Measurements from ENCODE around the gene STARD8.

Gene STARD8

GRCh38 chrX:68748030-68748429 lies 100.6 kb downstream of the STARD8 start:
- TF ChIP-seq BACH2 (CRISPR knock-in tag; IDR thresholded peaks at IDR 0.05; ENCODE audit: borderline replicate concordance) (no peak), ZC3H10 (CRISPR knock-in tag; IDR thresholded peaks at IDR 0.05) (no peak), TSHZ2 (CRISPR knock-in tag; IDR thresholded peaks at IDR 0.05) (no peak), PPARA (CRISPR knock-in tag; IDR thresholded peaks at IDR 0.05; ENCODE audit: borderline replicate concordance) (no peak), ZNF70 (CRISPR knock-in tag; IDR thresholded peaks at IDR 0.05) (no peak), CSRNP3 (CRISPR knock-in tag; IDR thresholded peaks at IDR 0.05) (no peak), RARB (CRISPR knock-in tag; IDR thresholded peaks at IDR 0.05) (no peak)
- ATAC-seq: no peak

GRCh38 chrX:68749426-68749825 lies 102.0 kb downstream of the STARD8 start:
- no peak for ATAC-seq
- no peak for TF ChIP-seq ISL1 (CRISPR knock-in tag; IDR thresholded peaks at IDR 0.05)
- TF ChIP-seq BACH2 (CRISPR knock-in tag; IDR thresholded peaks at IDR 0.05; ENCODE audit: borderline replicate concordance): no peak
- TF ChIP-seq CSRNP3 (CRISPR knock-in tag; IDR thresholded peaks at IDR 0.05): no peak
- no peak for TF ChIP-seq SNAI2 (CRISPR knock-in tag; IDR thresholded peaks at IDR 0.05)
- TF ChIP-seq ZNF70 (CRISPR knock-in tag; IDR thresholded peaks at IDR 0.05): no peak
- TF ChIP-seq PPARA (CRISPR knock-in tag; IDR thresholded peaks at IDR 0.05; ENCODE audit: borderline replicate concordance): no peak
- no peak for TF ChIP-seq GLIS3 (CRISPR knock-in tag; IDR thresholded peaks at IDR 0.05)
- no peak for TF ChIP-seq RARB (CRISPR knock-in tag; IDR thresholded peaks at IDR 0.05)
- no peak for TF ChIP-seq ZC3H10 (CRISPR knock-in tag; IDR thresholded peaks at IDR 0.05)
- TF ChIP-seq TOX (CRISPR knock-in tag; IDR thresholded peaks at IDR 0.05; ENCODE audit: borderline replicate concordance): no peak
- no peak for TF ChIP-seq ARNTL (CRISPR knock-in tag; IDR thresholded peaks at IDR 0.05; ENCODE audit: borderline replicate concordance, low read depth)
- TF ChIP-seq ZNF565 (CRISPR knock-in tag; conservative IDR thresholded peaks at IDR 0.05; ENCODE audit: low read depth): no peak
- TF ChIP-seq CREB5 (CRISPR knock-in tag; IDR thresholded peaks at IDR 0.05; ENCODE audit: low read depth): no peak

- ATAC-seq: no peak
- TF ChIP-seq CSDC2 (CRISPR knock-in tag; IDR thresholded peaks at IDR 0.05) (no peak), ZC3H10 (CRISPR knock-in tag; IDR thresholded peaks at IDR 0.05) (no peak), SNAI2 (CRISPR knock-in tag; IDR thresholded peaks at IDR 0.05) (no peak), BACH2 (CRISPR knock-in tag; IDR thresholded peaks at IDR 0.05; ENCODE audit: borderline replicate concordance) (no peak), PPARA (CRISPR knock-in tag; IDR thresholded peaks at IDR 0.05; ENCODE audit: borderline replicate concordance) (no peak), OSR1 (CRISPR knock-in tag; IDR thresholded peaks at IDR 0.05) (no peak), GLIS3 (CRISPR knock-in tag; IDR thresholded peaks at IDR 0.05) (no peak), CSRNP3 (CRISPR knock-in tag; IDR thresholded peaks at IDR 0.05) (no peak), CREB5 (CRISPR knock-in tag; IDR thresholded peaks at IDR 0.05; ENCODE audit: low read depth) (no peak), ZFP3 (CRISPR knock-in tag; IDR thresholded peaks at IDR 0.05) (no peak), ISL1 (CRISPR knock-in tag; IDR thresholded peaks at IDR 0.05) (no peak), ZNF70 (CRISPR knock-in tag; IDR thresholded peaks at IDR 0.05) (no peak), TOX (CRISPR knock-in tag; IDR thresholded peaks at IDR 0.05; ENCODE audit: borderline replicate concordance) (no peak), PATZ1 (CRISPR knock-in tag; IDR thresholded peaks at IDR 0.05; ENCODE audit: borderline replicate concordance) (no peak), ZNF565 (CRISPR knock-in tag; conservative IDR thresholded peaks at IDR 0.05; ENCODE audit: low read depth) (no peak), POU6F1 (CRISPR knock-in tag; IDR thresholded peaks at IDR 0.05; ENCODE audit: borderline replicate concordance, low read depth) (no peak), ZFP30 (CRISPR knock-in tag; IDR thresholded peaks at IDR 0.05) (no peak), ZNF8 (CRISPR knock-in tag; IDR thresholded peaks at IDR 0.05) (no peak)
These were observed 102.8 kb downstream of the STARD8 start for GRCh38 chrX:68750316-68750715.
